Mammary microvascular endothelial cell (primary cell): ENCODE data around the gene NME2. TPM values are rescaled to one million over a fixed set of nuclear protein-coding genes. Genes with fewer than 3 reads are reported as not detected.

Experiments used
- total RNA-seq: library from RNA; depleted of rRNA; stranded (reverse); fragments of >200 nt; gene quantifications from 2 replicates; pipeline ENCODE4 v1.2.3, GENCODE V29; 2015

The NME2 gene
- total RNA-seq, result 872 and 888 TPM in 2 replicates

GRCh38 chr17:51166198-51166986, at the start of gene NME2:
NME2 (plus strand) TSS chr17:51166411; CDS start chr17:51166831, 420 bp downstream.

DNA sequence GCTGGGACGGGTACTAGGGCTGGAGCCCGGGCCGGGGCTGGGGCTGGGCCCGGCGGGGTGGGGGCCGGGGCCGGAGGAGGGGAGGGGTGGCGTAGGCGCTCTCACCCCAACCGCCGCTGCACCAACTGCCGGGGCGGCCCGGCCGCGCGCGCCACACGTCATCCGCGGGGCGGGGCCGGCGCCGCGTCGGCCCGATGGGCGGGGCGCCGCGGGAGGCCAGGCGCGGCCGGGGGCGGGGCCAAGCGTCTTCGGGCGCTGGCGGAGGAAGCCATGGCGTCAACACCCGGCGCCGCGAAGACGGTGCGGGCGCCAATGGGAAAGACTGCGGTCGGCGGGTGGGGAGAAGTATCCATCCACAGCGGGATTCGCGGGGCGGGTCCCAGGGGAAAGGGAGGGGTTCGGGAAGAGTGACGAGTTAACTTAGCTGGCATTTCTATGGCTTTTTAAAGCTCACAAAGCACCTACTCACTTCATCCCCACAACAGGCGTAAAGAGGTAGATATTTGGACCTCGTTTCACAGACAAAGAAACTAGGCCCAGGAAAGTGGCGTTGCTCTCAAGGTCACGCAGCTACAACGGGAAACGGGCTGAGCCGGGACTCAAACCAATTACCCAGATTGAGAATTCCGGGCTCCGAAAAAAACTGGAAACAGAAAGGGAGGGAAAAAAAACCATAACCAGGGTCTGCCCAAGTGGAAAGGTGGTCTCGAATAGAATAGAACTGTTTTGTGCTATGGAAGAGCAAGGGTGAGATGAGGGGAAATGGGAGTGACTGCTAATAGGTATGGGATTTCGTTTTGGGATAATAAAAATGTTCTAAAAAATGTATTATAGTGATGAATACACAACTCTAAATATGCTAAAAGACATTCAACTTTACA, 45.2 kb upstream of the NME2 start, which contains the start of gene SPAG9:
SPAG9 (minus strand) TSS at position 130 of the 881 bp plus-strand sequence. CDS start 212 bp downstream, outside the sequence.

DNA sequence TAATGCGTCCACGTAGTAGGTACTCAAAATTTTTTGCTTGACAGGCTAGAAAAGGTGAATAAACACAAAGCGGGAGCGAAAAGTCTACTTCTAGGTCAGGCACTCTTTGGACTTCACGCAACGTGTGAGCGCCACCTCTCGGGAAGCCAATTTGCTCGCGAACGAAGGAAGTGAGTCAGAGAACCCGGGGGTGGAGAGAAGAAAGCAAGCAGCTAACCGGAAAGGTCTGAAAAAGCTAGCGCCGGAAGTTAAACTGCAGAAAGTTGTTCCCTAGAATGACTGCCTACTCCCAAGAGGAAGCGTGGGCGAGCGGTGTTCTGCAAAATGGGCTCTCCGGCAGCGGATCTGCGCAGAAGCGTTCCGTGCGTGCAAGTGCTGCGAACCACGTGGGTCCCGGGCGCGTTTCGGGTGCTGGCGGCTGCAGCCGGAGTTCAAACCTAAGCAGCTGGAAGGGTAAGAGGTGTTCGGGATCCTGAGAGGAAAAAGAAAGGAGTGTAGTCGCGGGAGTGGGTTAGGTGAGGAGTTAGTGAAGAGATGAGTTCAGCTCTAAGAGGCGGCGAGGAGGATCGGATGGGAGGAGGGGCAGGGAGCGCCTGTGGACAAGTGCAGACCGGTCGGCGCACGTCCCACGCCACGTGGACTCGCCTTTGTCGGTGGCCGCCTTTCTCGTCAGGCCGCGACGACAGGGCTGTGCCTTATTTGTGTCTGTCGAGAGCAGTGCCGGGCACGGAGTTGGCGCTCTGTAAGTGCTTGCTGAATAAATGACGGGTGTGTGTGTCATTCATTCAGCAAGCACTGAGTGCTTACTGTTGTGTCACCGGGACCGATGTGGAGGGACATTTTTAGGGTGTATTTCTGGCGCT, 12.8 kb upstream of the NME2 start, which contains the start of gene NME1:
NME1 (plus strand) TSS at position 350 of the 863 bp plus-strand sequence. CDS start 2,096 bp downstream, outside the sequence.

Other genes with a start within 250 kb of the NME2 start
- 60.3 and 63.4 TPM in 2 replicates for gene SPAG9, start 45.5 kb upstream of the NME2 start, total RNA-seq
- gene NME1, start 12.9 kb upstream of the NME2 start, total RNA-seq, result 388 and 400 TPM in 2 replicates
- 2.3 and 3.1 TPM in 2 replicates for gene MBTD1, start 93.6 kb downstream of the NME2 start, total RNA-seq
- gene UTP18, start 94.1 kb downstream of the NME2 start, total RNA-seq, result 45.2 and 48.6 TPM in 2 replicates